ENCODE results near the gene CENPO.

The CENPO gene

DNA sequence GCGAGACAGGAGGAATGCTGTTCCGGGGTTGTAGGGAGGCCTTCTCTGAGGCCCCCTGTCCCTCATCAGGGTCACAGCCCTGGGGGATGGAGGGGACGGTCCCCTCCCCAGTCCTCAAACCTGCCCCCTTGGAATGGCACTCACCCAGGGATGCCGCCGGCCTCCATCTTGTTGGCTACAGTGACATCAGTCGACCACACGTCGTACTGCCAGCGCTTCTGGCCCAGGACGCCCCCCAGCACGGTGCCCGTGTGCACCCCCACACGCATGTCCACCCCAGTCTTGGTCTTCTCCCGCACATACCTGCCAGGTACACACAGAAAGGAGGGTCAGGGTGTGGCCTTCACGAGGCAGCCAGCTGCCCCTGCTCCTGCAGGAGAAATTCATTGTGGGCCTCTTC, 46.5 kb downstream of the CENPO start:
- DNase-seq = no peak

DNA sequence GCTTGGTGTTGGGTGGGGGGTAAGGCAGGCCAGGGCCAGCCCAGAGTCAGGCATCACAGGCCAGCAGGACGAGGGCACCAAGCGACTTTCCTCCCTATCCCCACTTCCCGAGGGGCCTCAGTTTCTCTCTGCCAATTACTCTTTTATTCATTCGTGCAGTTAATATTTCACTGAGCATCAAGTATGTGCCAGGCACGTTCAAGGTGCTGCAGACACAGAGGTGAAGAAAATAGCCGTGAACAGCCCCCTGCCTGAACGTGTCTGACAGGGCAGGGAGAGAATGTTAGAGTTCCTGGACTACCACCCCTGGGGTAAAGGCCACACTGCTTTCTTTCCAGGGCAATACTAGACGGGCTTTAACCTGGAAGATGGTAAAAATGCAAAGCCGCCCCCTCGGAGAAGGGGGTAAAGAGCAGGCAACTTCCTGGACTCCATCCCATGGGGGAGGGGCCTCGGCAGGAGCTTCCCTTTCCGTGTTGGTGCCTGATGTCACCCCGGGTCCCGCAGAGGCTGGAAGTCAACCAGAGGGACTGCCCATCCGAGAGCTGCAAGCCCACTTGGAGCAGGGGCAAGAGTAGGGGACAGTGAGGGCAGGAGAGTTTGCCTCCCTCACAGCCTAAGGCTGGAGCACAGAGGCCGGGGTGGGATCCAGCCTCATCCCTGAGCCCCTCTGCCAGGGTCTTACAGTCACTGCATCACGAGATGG, 47.1 kb downstream of the CENPO start:
- DNase-seq = no peak

GRCh38 chr2:24840962-24841945, 48.0 kb downstream of the CENPO start:
- no peak for DNase-seq

- no peak for DNase-seq
Observed at GRCh38 chr2:24842081-24843050, 49.1 kb downstream of the CENPO start.

DNA sequence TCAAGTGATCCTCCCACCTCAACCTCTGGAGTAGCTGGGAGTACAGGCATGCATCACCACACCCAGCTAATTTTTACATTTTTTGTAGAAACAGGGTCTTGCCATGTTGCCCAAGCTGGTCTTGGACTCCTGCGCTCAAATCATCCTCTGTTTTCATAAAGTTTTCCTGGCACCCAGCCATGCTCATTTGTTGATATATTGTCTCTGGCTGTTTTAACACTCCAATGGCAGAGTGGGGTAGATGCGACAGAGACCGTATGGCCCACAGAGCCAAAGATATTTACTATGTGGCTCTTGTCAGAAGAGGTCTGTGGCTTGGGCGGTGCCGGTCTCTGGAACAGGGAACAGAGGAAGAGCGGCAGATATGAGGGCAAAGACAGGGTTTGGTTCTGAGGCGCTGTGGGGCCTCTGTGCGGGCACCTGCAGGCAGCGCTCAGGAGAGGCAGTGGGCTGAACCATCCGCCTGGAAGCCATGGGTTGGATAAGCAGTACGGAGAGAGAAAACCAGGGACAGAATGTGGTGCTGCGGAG, 50.2 kb downstream of the CENPO start:
- DNase-seq = no peak

- no peak for DNase-seq
Observed at GRCh38 chr2:24844023-24844685, 50.9 kb downstream of the CENPO start.

DNA sequence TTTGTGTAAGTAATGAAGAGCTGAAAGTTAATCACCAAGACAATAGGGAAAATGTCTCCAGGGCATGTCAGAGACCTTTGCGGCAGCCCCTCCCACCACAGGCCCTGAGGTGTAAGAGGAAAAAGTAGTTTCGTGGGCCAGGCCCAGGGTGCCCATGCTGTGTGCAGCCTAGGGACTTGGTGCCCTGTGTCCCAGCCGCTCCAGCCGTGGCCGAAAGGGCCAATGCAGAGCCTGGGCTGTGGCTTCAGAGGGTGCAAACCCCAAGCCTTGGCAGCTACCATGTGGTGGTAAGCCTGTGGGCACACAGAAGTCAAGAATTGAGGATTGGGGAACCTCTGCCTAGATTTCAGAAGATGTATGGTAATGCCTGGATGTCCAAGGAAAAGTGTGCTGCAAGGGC, 52.5 kb downstream of the CENPO start:
- no peak for DNase-seq

DNA sequence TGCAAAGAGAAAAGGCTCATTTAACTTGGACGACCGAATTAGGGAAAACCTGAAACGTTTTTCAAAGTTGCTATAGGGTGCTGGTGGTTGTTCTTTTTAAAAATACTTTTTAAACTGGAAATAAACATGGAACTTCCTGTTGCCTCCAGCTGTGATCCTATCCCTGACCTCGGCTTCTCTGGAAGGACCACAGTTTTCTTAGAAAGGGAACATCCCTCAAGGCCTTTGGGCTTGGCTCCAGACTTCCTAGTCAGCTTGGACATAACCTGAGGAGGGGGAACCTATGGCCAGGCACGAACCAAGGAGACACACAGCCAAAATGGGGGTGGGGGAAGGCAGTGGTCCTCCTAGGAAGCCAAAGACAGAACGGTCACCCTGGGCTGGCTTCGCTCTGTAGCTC, 57.7 kb downstream of the CENPO start:
- DNase-seq = no peak

DNA sequence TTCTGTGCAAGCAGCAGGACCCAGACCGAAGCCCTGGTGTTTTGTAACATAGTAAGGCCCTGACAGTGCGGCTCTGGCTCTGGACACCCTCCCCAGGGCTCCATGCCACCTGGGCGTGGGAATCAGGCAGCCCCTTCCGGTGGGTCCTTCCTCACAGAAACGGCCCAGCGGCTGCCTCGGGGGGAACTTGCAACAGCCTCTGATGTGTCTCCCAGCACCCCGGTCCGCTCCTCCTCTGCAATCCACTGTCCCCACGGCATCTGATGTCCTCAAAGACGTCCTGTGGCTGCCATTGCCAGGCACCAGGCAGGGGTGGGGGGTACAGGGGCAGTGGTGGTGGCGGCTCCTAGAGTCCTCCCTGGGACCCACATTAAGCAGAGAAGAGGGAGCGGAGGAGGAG, 58.8 kb downstream of the CENPO start:
- no peak for DNase-seq

DNA sequence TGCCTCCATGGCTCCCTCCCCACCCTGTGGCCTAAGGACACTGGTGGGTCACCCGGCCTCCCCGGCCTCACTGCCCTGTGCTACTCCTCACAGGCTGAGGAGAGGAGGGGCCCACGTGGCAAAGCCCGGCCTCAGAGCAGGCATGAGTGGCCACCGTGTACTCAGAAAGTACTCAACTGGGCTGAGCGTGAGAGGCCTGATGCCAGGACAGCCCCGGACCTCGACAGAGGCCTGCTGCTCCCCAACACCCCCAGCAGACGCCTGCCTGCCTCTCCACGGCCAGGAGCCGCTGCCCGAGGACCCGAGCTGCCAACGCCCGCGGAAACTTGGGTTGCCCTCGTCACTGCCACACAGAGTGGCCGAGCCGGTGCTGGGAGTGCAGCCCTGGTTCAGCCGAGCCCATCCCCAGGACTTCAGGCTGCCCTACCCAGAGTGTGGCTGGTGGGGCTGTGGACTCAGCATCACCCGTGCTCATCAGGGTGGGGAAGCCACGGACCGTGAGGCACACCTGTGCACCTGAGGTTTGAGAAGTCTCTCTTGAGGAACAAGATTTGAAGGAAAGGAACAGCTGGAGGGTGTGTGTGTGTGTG, 59.3 kb downstream of the CENPO start:
- no peak for DNase-seq

- no peak for DNase-seq
Observed at GRCh38 chr2:24853046-24853445, 59.8 kb downstream of the CENPO start.

GRCh38 chr2:24853996-24854395, 60.8 kb downstream of the CENPO start:
- DNase-seq = peak; percentile 12

DNA sequence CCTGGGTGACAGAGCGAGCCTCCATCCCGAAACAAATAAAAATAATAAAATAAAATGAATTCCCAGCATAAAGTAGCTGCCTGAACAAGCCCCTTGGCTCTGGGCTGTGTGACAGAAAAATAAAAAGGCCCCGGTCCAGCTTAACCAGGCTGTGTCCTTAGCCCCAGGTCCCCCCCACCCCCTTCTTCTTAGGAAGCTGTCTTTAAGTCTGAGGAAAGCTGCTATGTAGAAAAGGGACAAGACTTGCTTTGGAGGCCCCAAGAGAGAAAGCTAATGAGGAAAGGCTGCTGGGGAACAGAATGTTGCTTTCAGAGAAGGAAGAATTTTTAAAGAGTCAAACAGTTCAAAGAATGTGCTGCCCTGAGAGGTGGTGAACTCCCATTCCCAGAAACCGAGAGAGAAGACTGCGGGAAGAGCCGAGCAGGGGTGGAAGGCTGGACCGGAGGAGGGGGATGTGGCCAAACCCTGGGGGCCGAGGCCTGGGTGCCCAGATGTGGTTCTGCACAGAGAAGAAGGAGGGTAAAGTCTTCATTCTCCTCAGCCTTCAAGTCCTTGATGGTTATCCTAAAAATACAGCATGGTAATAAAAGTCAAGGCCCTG, 61.9 kb downstream of the CENPO start:
- no peak for DNase-seq

DNA sequence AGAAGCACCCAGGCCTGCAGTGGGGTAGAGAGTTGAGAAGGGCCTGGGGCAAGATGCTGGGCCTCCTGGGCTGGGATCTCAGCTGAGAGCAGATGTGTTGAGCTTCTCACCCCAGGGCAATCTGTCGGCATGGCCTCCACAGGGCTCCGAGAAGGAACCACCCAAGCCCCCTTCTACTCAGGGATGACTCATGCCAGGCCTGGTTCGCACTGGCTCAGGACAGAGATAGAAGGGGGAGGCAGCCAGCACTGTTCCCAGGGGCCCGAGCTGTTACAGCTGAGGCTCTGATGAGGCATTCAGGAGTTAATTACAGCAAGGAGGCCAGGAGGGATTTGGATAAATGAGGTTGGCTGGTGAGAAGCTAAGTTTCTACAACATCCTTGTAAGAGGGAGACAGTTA, 62.5 kb downstream of the CENPO start:
- no peak for DNase-seq

DNA sequence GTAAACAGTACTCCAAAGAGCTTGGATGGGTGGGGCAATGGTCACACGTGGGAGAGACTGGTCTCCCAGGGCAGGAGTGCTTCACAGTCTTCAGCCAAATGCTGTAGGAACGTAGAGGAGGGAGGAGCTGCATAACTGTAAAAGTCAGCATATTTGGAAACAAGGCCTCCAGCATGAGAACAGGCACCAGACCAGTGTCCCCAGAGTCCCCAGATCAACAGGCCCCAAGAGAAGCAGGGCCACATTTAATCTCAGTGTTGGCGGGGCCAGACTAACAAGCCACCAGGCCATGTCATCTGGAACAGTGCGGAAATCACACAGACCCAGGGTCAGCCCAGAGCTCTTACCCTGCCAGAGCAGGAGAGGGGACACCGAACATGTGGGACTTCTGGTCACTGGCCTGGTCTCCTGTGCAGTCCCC, 63.6 kb downstream of the CENPO start:
- no peak for DNase-seq

DNA sequence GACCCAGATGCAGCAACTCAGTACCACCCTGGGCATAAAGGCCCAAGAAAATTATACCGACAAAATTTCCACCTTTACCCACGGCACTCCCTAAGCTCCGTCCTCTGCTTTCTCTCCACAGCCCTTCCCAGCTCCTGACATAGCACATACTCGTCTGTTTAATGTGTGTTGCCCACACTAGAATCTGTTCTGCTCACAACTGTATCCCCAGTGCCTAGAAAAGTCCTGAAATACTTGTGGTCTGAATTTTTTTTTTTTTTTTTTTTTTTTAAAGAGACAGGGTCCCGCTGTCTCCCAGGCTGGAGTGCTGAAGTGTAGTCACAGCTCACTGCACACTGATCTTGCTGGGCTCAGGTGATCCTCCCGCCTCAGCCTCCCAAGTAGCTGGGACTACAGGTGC, 64.5 kb downstream of the CENPO start:
- DNase-seq = no peak

- no peak for DNase-seq
Observed at GRCh38 chr2:24858996-24859395, 65.8 kb downstream of the CENPO start.

DNA sequence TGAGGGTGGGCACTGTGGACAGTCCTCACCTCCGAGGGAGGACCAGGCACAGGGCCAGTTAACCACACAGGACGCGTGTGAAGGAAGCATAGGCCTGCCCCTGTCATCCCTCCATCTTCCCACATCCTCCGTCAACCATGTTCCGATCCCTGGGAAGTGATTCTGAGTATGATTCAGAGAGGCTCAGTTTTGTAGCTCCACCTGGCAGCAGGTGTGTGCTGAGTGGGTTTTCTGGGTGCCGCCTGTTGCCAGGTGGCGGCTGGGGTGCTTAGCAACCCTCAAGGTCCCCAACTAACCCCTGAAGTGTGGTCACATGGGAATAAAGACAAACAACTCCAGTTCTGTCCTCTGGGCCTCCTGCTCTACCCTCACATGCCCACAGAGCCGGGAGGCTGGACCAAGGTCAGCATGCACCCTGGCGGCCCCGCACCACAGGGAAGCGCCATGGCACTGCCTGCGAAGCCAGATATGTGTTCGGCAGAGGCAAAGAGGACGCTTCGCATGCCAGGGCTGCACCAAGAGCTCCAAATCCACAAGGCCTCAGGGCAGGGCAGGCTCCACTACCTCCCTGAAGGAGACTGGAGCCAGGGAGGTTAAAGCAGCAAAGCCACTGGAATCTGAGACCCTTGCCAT, 66.9 kb downstream of the CENPO start:
- DNase-seq = no peak

- DNase-seq = no peak
Observed at GRCh38 chr2:24860631-24861030, 67.4 kb downstream of the CENPO start.

DNA sequence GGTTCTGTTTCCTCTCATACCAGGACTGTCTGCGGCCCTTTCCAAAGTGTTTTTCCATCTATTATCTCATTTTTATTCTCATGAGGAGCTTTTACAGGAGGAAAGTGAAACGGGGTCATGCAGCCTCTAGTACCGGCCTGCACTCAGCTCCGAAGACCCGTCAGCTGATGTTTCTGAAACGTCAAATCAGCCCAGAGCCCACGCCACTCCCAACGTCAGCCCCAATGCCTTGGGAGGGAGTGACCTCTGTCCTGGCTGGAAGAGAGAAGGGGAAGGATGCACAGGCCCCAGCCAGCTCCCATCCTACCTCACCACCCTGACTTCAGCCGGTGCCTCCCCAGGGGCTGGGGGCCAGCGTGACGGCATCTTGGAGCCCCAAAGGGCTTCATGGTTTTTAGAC, 68.3 kb downstream of the CENPO start:
- no peak for DNase-seq

DNA sequence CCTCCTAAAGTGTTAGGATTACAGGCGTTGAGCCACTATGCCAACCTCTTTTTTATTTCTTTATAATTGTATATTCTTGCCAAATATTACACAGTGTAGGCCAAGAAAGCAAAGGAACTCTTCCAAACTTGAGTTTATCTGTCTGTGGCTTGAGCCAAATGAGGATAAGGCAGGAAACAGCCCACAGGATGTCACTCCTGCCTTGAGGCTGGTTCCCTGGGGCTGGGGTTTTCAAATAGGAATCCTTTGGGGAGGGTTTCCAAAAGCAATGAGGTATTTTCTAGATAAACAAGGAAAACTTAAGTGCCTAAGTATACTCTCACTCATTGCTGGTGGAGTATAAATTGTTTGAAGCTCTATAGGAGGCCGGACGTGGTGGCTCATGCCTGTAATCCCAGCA, 70.4 kb downstream of the CENPO start:
- DNase-seq = no peak

All from OCI-M1 (cell line).